ENCODE measurements around the gene GFRA1.

The GFRA1 gene

DNA sequence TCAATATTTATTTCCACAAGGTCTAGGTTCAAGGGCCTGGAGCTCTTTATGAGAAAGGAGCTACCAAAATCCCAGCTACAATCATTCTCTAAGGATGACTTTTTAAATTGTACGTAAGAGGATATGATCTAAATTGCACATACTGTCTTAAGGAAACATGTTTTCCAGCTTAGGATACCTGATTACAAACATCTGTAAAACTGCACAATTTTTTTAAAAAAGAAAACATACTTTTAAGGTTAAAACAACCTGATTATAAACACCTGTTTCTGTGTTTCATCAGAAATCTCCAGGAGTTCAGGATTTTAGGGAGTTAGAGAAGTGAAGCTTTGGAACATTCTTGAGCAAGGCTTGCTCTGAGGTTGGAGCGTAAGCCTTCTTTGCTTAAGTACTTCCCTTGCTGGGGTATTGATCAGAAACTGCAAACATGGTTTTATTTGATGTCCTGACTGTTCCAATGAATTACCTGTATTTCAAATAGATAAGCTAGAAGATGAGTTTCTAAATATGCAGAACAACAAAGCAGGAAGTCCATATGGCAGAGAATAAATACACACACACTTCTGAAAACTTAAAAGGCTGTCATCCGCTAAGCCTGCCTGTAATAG, 248.6 kb downstream of the GFRA1 start:
- DNase-seq = no peak

- no peak for DNase-seq
Measured at GRCh38 chr10:116017405-116017804, 255.6 kb downstream of the GFRA1 start.

- DNase-seq = no peak
Measured at GRCh38 chr10:116015583-116016333, 257.2 kb downstream of the GFRA1 start.

- no peak for DNase-seq
Measured at GRCh38 chr10:116014871-116015582, 258.0 kb downstream of the GFRA1 start.

DNA sequence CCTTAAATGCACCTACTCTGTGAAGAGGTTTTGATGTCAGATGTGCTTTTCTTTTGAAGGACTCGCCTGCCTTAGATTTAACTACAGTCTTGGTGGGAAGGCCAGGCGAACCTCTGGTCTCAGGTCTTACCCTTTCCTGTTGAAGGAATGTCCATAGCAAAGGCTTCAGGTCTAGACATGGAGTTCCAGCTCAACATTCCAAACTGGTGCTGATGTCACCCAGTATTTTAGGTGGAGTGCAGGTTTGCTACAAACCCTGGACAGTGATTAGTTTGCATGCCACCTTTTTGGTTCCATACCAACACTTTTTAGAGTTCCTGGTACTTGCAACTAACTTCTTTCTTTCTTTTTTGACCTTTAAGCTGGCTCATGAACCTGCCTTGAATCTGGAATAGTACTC, 258.7 kb downstream of the GFRA1 start:
- no peak for DNase-seq

GRCh38 chr10:116011929-116012328, 261.1 kb downstream of the GFRA1 start:
- DNase-seq = no peak

DNA sequence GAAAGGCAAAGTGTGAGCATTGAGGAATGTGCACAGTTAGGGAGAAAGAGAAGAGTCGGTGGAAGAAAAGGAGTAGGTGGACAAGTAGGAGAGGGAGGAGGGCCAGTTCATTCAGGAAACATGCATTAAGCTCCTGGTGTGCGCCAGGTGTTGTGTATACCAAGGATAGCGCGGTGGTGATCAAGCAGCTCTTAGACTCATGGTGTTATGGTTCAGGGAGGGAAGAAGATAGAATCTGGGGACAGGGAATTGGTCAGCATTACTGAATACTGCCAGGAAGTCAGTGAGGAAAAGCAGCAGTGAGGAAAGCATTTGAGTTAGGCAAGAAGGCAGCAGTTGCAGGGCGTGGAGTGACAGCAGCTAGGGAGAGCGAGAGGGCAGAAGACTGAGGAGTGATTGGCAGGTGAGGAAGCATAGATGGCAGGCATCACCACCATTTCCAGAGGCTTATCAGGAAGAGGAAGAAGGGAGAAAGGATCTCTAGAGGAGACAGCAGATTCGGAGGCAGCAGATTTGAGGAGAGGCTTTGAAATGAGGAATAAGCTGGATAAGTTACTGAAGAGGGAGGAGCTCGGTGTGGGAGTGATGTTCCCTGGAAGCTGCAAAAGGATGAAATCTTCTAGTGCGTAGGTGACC, 265.6 kb downstream of the GFRA1 start:
- DNase-seq = no peak

Measured in amniotic stem cell (primary cell).